ENCODE data around the gene GFER. TPM values are rescaled to one million over a fixed set of nuclear protein-coding genes. Genes with fewer than 3 reads are reported as not detected.
A peak's percentile ranks its signal among the peaks of the same experiment; 100 is the strongest.
"Not testable (repeated sequence)": the region's sequence is repeated elsewhere in the genome, so short reads cannot be mapped to it uniquely, and the experiment has no call there.

The GFER gene
- total RNA-seq, 2 experiments from 2014 or later = 27.2 to 30.5 TPM

DNA sequence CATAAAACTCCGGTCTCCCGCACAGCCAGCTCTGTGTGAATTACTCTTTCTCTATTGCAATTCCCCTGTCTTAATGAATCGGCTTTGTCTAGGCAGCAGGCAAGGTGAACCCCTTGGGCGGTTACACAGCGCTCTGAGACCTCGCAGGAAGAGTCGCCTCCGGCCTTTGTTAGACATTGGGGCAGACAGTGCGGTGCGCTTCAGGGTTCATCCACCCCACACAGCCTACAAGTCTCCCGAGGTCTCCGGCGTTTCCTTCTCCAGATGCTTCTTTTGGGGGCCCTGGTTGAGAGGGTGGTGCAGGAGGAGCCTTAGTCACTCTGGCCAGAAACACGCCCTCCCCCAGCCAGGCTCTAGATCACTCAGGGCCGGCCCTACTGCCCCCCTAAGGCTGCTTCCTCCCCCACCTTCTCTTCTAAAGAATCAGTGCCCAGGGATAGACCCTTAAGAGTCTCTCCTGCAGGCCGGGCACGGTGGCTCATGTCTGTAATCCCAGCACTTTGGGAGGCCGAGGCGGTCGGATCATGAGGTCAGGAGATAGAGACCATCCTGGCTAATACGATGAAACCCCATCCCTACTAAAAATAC, 39.3 kb upstream of the GFER start:
- peaks cover 29% of the 10 kb centered on the region for H3K4me1 Mint-ChIP-seq (ENCODE audit: low read depth)
- DNase-seq = no peak
- ChIA-PET CTCF (no interaction called here), POLR2A (interaction anchor here (0.6 to 2.1 kb wide), 3 partner anchors 20 to 262 kb away, joined by 3 to 10 read pairs (median 3); partner anchors contain the start of gene RPS2)
- H3K36me3 Mint-ChIP-seq (ENCODE audit: low read depth) = no peaks in the 10 kb centered on the region
- H3K4me3 Mint-ChIP-seq = peak overlapping the region; percentile 34
- H3K9me3 Mint-ChIP-seq (ENCODE audit: insufficient read depth) = no peaks in the 10 kb centered on the region
- no peak for ATAC-seq
- no peaks in the 10 kb centered on the region for H3K27me3 Mint-ChIP-seq (ENCODE audit: low read depth)
- H3K27ac Mint-ChIP-seq = peak overlapping the region; percentile 25

GRCh38 chr16:1945559-1946391, 38.2 kb upstream of the GFER start:
- ChIA-PET CTCF (no interaction called here), POLR2A (interaction anchor here (0.6 kb wide), 1 partner anchor 19 kb away, joined by 3 read pairs; the partner anchor contains the start of gene RPS2)
- peaks cover 29% of the 10 kb centered on the region for H3K4me1 Mint-ChIP-seq (ENCODE audit: low read depth)
- DNase-seq (no peak), ATAC-seq (no peak)
- H3K27ac Mint-ChIP-seq = no peak overlapping the region
- no peaks in the 10 kb centered on the region for H3K9me3 Mint-ChIP-seq (ENCODE audit: insufficient read depth)
- H3K27me3 Mint-ChIP-seq (ENCODE audit: low read depth) = no peaks in the 10 kb centered on the region
- H3K36me3 Mint-ChIP-seq (ENCODE audit: low read depth) = no peaks in the 10 kb centered on the region
- H3K4me3 Mint-ChIP-seq = no peak overlapping the region

- Mint-ChIP-seq H3K36me3 (ENCODE audit: low read depth) (no peaks in the 10 kb centered on the region), H3K4me3 (no peak overlapping the region), H3K9me3 (ENCODE audit: insufficient read depth) (no peaks in the 10 kb centered on the region), H3K27me3 (ENCODE audit: low read depth) (no peaks in the 10 kb centered on the region), H3K4me1 (ENCODE audit: low read depth) (peaks cover 23% of the 10 kb centered on the region), H3K27ac (no peak overlapping the region)
- ChIA-PET POLR2A (no interaction called here), CTCF (interaction anchor here (0.8 kb wide), 1 partner anchor 57 kb away, joined by 3 read pairs; no protein-coding TSS in a partner anchor)
- DNase-seq = no peak
- no peak for ATAC-seq
These were observed 37.3 kb upstream of the GFER start for GRCh38 chr16:1946495-1947368.

- no peaks in the 10 kb centered on the region for H3K36me3 Mint-ChIP-seq (ENCODE audit: low read depth)
- no peak overlapping the region for H3K27ac Mint-ChIP-seq
- peaks cover 17% of the 10 kb centered on the region for H3K4me1 Mint-ChIP-seq (ENCODE audit: low read depth)
- ATAC-seq (no peak), DNase-seq (no peak)
- POLR2A ChIA-PET = no interaction called here
- CTCF ChIA-PET = interaction anchor here (0.8 kb wide), 1 partner anchor 57 kb away, joined by 3 read pairs; no protein-coding TSS in a partner anchor
- no peak overlapping the region for H3K4me3 Mint-ChIP-seq
- no peaks in the 10 kb centered on the region for H3K9me3 Mint-ChIP-seq (ENCODE audit: insufficient read depth)
- no peaks in the 10 kb centered on the region for H3K27me3 Mint-ChIP-seq (ENCODE audit: low read depth)
These were observed 36.7 kb upstream of the GFER start for GRCh38 chr16:1947369-1947670.

DNA sequence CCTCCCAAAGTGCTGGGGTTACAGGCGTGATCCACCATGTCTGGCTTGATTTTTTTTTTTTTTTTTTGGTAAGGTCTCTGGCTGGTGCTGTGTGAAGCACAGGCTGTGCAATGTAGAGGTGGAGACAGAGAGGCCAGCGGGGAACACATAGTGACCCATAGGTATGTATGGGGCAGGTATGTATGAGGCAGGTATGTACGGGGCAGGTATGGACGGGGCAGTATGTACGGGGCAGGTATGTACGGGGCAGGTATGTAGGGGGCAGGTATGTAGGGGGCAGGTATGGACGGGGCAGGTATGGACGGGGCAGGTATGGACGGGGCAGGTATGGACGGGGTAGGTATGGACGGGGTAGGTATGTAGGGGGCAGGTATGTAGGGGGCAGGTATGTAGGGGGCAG, 34.5 kb upstream of the GFER start:
- no peaks in the 10 kb centered on the region for H3K9me3 Mint-ChIP-seq (ENCODE audit: insufficient read depth)
- H3K36me3 Mint-ChIP-seq (ENCODE audit: low read depth) = no peaks in the 10 kb centered on the region
- H3K4me3 Mint-ChIP-seq = no peak overlapping the region
- CTCF ChIA-PET = no interaction called here
- POLR2A ChIA-PET = no interaction called here
- DNase-seq = no peak
- H3K27me3 Mint-ChIP-seq (ENCODE audit: low read depth) = no peaks in the 10 kb centered on the region
- ATAC-seq = no peak
- H3K27ac Mint-ChIP-seq = no peak overlapping the region
- H3K4me1 Mint-ChIP-seq (ENCODE audit: low read depth) = peaks cover 2% of the 10 kb centered on the region

DNA sequence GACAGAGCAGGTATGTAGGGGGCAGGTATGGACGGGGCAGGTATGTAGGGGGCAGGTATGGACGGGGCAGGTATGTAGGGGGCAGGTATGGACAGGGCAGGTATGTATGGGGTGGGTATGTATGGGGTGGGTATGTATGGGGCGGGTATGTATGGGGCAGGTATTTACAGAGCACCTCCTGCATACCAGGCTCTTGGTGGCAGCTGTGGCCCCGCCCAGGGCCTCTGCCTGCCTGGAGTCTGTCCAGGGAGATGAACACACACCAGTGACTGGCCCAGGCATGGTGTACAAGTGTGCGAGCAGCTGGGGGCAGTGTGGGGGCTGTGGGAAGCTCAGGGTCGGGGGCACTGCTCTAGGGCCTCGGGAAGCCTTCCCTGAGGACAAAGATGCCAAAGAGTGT, 33.9 kb upstream of the GFER start:
- DNase-seq = no peak
- ChIA-PET POLR2A (interaction anchor here (1.8 to 3.4 kb wide), 2 partner anchors 10 to 15 kb away, joined by 8 to 14 read pairs; partner anchors contain the start of genes NDUFB10 and RPS2), CTCF (no interaction called here)
- no peak for ATAC-seq
- no peaks in the 10 kb centered on the region for H3K4me1 Mint-ChIP-seq (ENCODE audit: low read depth)
- no peak overlapping the region for H3K4me3 Mint-ChIP-seq
- no peaks in the 10 kb centered on the region for H3K36me3 Mint-ChIP-seq (ENCODE audit: low read depth)
- H3K27ac Mint-ChIP-seq = no peak overlapping the region
- no peaks in the 10 kb centered on the region for H3K27me3 Mint-ChIP-seq (ENCODE audit: low read depth)
- no peaks in the 10 kb centered on the region for H3K9me3 Mint-ChIP-seq (ENCODE audit: insufficient read depth)

DNA sequence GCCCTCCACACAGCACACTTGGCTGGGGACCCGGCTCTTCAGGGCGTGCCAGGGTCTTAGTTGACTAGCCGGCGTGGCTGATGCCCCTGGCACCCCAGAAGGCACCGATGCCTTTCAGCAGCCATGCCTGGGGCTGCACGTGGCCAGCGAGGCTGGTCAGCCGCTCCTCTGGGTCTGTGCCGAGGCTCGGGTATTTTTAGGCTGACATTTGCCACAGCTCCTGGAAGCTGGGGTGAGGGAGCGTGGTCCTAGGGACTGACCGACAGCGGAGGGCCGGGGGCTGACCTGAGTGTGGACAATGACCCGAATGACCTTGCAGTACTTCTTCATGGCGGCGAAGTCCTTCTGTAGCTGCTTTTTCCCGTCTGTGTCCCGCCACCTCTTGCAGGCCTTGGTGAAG, 33.4 kb upstream of the GFER start:
- H3K4me1 Mint-ChIP-seq (ENCODE audit: low read depth) = no peaks in the 10 kb centered on the region
- CTCF ChIA-PET = no interaction called here
- no peaks in the 10 kb centered on the region for H3K9me3 Mint-ChIP-seq (ENCODE audit: insufficient read depth)
- no peak overlapping the region for H3K27ac Mint-ChIP-seq
- no peak overlapping the region for H3K4me3 Mint-ChIP-seq
- no peaks in the 10 kb centered on the region for H3K27me3 Mint-ChIP-seq (ENCODE audit: low read depth)
- POLR2A ChIA-PET = interaction anchor here (1.8 to 3.4 kb wide), 2 partner anchors 10 to 15 kb away, joined by 8 to 14 read pairs; partner anchors contain the start of genes NDUFB10 and RPS2
- DNase-seq = no peak
- no peaks in the 10 kb centered on the region for H3K36me3 Mint-ChIP-seq (ENCODE audit: low read depth)
- ATAC-seq = no peak

DNA sequence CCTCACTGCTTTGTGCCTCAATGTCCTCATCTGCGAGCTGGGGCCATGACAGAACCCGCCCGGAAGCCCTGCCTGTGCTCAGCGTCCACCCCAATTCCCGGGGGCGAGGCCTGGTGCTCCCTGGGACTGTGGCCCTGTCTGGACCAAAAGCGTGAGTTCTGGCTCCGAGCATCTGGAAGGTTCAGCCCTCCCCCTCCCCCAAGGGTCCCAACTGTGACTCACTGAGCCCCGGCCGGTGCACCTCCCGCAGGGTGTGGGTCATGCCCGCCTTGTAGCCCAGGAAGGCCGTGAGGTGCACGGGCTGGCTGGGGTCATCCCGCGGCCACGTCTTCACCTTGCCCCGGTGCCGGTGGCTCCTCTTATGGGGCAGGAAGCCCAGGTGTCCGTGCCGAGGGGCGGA, 30.3 kb upstream of the GFER start:
- Mint-ChIP-seq H3K36me3 (ENCODE audit: low read depth) (no peaks in the 10 kb centered on the region), H3K4me1 (ENCODE audit: low read depth) (no peaks in the 10 kb centered on the region), H3K4me3 (no peak overlapping the region), H3K9me3 (ENCODE audit: insufficient read depth) (no peaks in the 10 kb centered on the region), H3K27me3 (ENCODE audit: low read depth) (no peaks in the 10 kb centered on the region), H3K27ac (no peak overlapping the region)
- ATAC-seq (no peak), DNase-seq (no peak)
- CTCF ChIA-PET = no interaction called here
- POLR2A ChIA-PET = interaction anchor here (3.4 kb wide), 1 partner anchor 12 kb away, joined by 14 read pairs; the partner anchor contains the start of gene RPS2

DNA sequence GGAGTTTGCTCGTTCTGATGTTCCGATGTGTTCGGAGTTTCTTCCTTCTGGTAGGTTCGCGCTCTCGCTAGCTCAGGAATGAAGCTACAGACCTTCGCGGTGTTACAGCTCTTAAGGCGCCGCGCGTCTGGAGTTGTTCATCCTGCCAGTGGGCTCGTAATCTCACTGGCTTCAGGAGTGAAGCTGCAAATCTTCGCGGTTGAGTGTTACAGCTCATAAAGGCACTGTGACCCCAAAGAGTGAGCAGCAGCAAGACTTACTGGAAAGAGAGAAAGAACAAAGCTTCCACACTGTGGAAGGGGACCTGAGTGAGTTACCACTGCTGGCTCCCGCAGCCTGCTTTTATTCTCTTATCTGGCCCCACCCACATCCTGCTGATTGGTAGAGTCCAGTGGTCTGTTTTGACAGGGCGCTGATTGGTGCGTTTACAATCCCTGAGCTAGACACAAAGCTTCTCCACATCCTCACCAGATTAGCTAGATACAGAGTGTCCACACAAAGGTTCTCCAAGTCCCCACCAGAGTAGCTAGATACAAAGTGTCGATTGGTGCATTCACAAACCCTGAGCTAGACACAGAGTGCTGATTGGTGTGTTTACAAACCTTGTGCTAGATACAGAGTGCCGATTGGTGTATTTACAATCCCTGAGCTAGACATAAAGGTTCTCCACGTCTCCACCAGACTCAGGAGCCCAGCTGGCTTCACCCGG, 26.4 kb upstream of the GFER start:
- H3K4me3 Mint-ChIP-seq; H3K27me3 Mint-ChIP-seq (ENCODE audit: low read depth); CTCF ChIA-PET; H3K27ac Mint-ChIP-seq; ATAC-seq; DNase-seq; H3K9me3 Mint-ChIP-seq (ENCODE audit: insufficient read depth); POLR2A ChIA-PET: not testable (repeated sequence)
- peaks cover 30% of the 10 kb centered on the region for H3K4me1 Mint-ChIP-seq (ENCODE audit: low read depth)
- peaks cover 24% of the 10 kb centered on the region for H3K36me3 Mint-ChIP-seq (ENCODE audit: low read depth)

DNA sequence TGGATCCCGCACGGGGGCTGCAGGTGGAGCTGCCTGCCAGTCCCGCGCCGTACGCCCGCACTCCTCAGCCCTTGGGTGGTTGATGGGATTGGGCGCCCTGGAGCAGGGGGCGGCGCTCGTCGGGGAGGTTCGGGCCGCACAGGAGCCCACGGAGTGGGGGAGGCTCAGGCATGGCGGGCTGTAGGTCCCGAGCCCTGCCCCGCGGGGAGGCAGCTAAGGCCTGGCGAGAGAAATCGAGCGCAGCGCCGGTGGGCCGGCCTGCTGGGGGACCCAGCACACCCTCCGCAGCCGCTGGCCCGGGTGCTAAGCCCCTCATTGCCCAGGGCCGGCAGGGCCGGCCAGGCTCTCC, 25.9 kb upstream of the GFER start:
- Mint-ChIP-seq H3K4me1 (ENCODE audit: low read depth) (peaks cover 35% of the 10 kb centered on the region), H3K36me3 (ENCODE audit: low read depth) (peaks cover 29% of the 10 kb centered on the region)
- H3K27ac Mint-ChIP-seq; ATAC-seq; H3K4me3 Mint-ChIP-seq; H3K9me3 Mint-ChIP-seq (ENCODE audit: insufficient read depth); H3K27me3 Mint-ChIP-seq (ENCODE audit: low read depth); POLR2A ChIA-PET; CTCF ChIA-PET; DNase-seq: not testable (repeated sequence)

- POLR2A ChIA-PET = interaction anchor here (2.5 kb wide), 1 partner anchor 12 kb away, joined by 19 read pairs; the partner anchor contains the start of gene TBL3
- Mint-ChIP-seq H3K9me3 (ENCODE audit: insufficient read depth) (no peaks in the 10 kb centered on the region), H3K4me3 (peak overlapping the region; percentile 95), H3K27me3 (ENCODE audit: low read depth) (no peaks in the 10 kb centered on the region), H3K4me1 (ENCODE audit: low read depth) (peaks cover 40% of the 10 kb centered on the region), H3K36me3 (ENCODE audit: low read depth) (peaks cover 36% of the 10 kb centered on the region), H3K27ac (peak overlapping the region; percentile 95)
- ATAC-seq = no peak
- no peak for DNase-seq
- CTCF ChIA-PET = no interaction called here
These were observed 25.2 kb upstream of the GFER start for GRCh38 chr16:1958715-1959268.
